Endothelial cell of umbilical vein (primary cell): ENCODE results near the gene BCL11B. TPM values are rescaled to one million over a fixed set of nuclear protein-coding genes. Genes with fewer than 3 reads are reported as not detected.

Experiments used
- BruUV-seq: library from RNA; stranded (reverse); fragments of 400-500 nt; replicated peaks from 2 replicates; lab custom pipeline; 2021; lab: Mats Ljungman, UMichigan
- CTCF ChIA-PET: fragments of 300-600, 350-600 bp; sonication (Branson Sonifier 250); formaldehyde crosslinking; loops from one replicate; lab custom pipeline; 2021; ENCODE audit warnings: antibody characterized with exemption, inconsistent platforms; lab: Charles Lee
- POLR2A ChIA-PET: fragments of 300-600, 350-600 bp; sonication (Branson Sonifier 250); formaldehyde crosslinking; loops from one replicate; lab custom pipeline; 2021; ENCODE audit warnings: antibody characterized with exemption, inconsistent platforms; lab: Charles Lee
- DNase-seq: peaks from one replicate; pipeline ENCODE4 v3.0.0-alpha.2; 2011; ENCODE audit warnings: low read depth, low spot score
- FAIRE-seq: peaks from 2 replicates; lab custom pipeline; 2011; peaks lifted over from hg19 to GRCh38; lab: Jason Lieb, UNC
- H2AFZ ChIP-seq: 2 replicates; pipeline ENCODE4 v1.6.0; 2012; ENCODE audit warnings: low read depth, low read length, control low read depth, inconsistent platforms
- H3K27ac ChIP-seq: 2 replicates; pipeline ENCODE4 v1.5.1; 2011; ENCODE audit warnings: low read depth, mild to moderate bottlenecking, control low read depth, low read length, moderate library complexity; ENCODE audit not compliant: insufficient read depth
- H3K27me3 ChIP-seq, 2 experiments: 2 replicates each; pipeline versions ENCODE4 v1.6.0 to v1.6.1; 2011; ENCODE audit warnings: low read length in 2 of 2, mixed read lengths in 1 of 2; ENCODE audit not compliant: control insufficient read depth in 2 of 2, insufficient read depth in 2 of 2
- H3K36me3 ChIP-seq, 2 experiments: 2 replicates in 1 of 2; 3 replicates in 1 of 2; pipeline ENCODE4 v1.5.1; 2011; ENCODE audit warnings: low read length in 2 of 2, mild to moderate bottlenecking in 1 of 2, moderate library complexity in 1 of 2; ENCODE audit not compliant: control insufficient read depth in 2 of 2, insufficient read depth in 2 of 2; ENCODE audit errors: extremely low read depth in 1 of 2
- H3K4me1 ChIP-seq: 3 replicates; pipeline ENCODE4 v1.5.1; 2011; ENCODE audit warnings: mild to moderate bottlenecking, low read length; ENCODE audit not compliant: control insufficient read depth, insufficient read depth; ENCODE audit errors: extremely low read depth
- H3K4me2 ChIP-seq: 2 replicates; pipeline ENCODE4 v1.6.1; 2011; ENCODE audit warnings: low read length, control low read depth, mixed read lengths; ENCODE audit not compliant: insufficient read depth
- H3K4me3 ChIP-seq, 3 experiments: fragments of 200-600 bp in 1 of 3; sonication (generic), shearing (Covaris generic) in 1 of 3; replicated peaks in 1 of 3; 2 replicates each; pipeline ENCODE4 v1.5.1; 2011 to 2016; ENCODE audit warnings: control low read depth in 3 of 3, low read length in 3 of 3, mild to moderate bottlenecking in 2 of 3, inconsistent platforms in 1 of 3, low read depth in 1 of 3, moderate library complexity in 1 of 3; ENCODE audit not compliant: insufficient read depth in 1 of 3
- H3K79me2 ChIP-seq: 2 replicates; pipeline ENCODE4 v1.6.0; 2012; ENCODE audit warnings: low read length, inconsistent platforms; ENCODE audit not compliant: control insufficient read depth, insufficient read depth
- H3K9ac ChIP-seq: replicated peaks from 2 replicates; pipeline ENCODE3; 2011; ENCODE audit warnings: low read length, control low read depth; ENCODE audit not compliant: insufficient read depth; ENCODE audit errors: extremely low read depth
- H3K9me1 ChIP-seq: replicated peaks from 3 replicates; pipeline ENCODE4 v1.6.0; 2011; ENCODE audit warnings: mild to moderate bottlenecking, low read length; ENCODE audit not compliant: control insufficient read depth, insufficient read depth; ENCODE audit errors: extremely low read depth
- H3K9me3 ChIP-seq: replicated peaks from 2 replicates; pipeline ENCODE4 v1.5.1; 2012; ENCODE audit warnings: low read length, inconsistent platforms; ENCODE audit not compliant: control insufficient read depth, insufficient read depth
- H4K20me1 ChIP-seq: replicated peaks from 2 replicates; pipeline ENCODE3; 2011; ENCODE audit warnings: mild to moderate bottlenecking, low read length; ENCODE audit not compliant: control insufficient read depth, insufficient read depth; ENCODE audit errors: extremely low read depth
- EZH2 ChIP-seq: IDR thresholded peaks from 2 replicates; pipeline ENCODE4 v1.6.1; 2012; ENCODE audit warnings: borderline replicate concordance, low read depth, mild to moderate bottlenecking, moderate library complexity, low read length, inconsistent platforms; ENCODE audit not compliant: severe bottlenecking
- FOS ChIP-seq: IDR thresholded peaks from 2 replicates; pipeline ENCODE4 v1.6.1; 2011; ENCODE audit warnings: mild to moderate bottlenecking, low read length, moderate library complexity, borderline replicate concordance; ENCODE audit not compliant: insufficient read depth
- GATA2 ChIP-seq: IDR thresholded peaks from 2 replicates; pipeline ENCODE4 v1.7.0; 2011; ENCODE audit warnings: low read depth, mild to moderate bottlenecking, moderate library complexity, mixed read lengths, low read length; ENCODE audit not compliant: insufficient read length, insufficient read depth
- JUN ChIP-seq: IDR thresholded peaks from 2 replicates; pipeline ENCODE4 v1.6.1; 2011; ENCODE audit warnings: borderline replicate concordance, low read depth; ENCODE audit not compliant: insufficient read length, insufficient read depth
- MAX ChIP-seq: IDR thresholded peaks from 2 replicates; pipeline ENCODE4 v1.6.1; 2011; ENCODE audit not compliant: insufficient read depth, insufficient read length
- MYC ChIP-seq: IDR thresholded peaks from one replicate; pipeline ENCODE4 v1.6.1; 2011; ENCODE audit warnings: mild to moderate bottlenecking, low read depth, low read length
- POLR2A ChIP-seq: IDR thresholded peaks from 2 replicates; pipeline ENCODE4 v1.6.1; 2012; ENCODE audit warnings: low read depth, mild to moderate bottlenecking, control low read depth, low read length
- POLR2AphosphoS5 ChIP-seq: IDR thresholded peaks from 2 replicates; pipeline ENCODE4 v1.6.1; 2012; ENCODE audit warnings: low read depth, mild to moderate bottlenecking, control low read depth, low read length, moderate library complexity; ENCODE audit not compliant: insufficient read depth
- dilution Hi-C: fragments of 300-500 bp; cut with MboI; formaldehyde crosslinking; loops from one replicate; pipeline ENCODE4 v1.15.0; 2019; ENCODE audit warnings: low sequenced_read_pairs; ENCODE audit not compliant: extremely low pct_ligation_motif_present
- intact Hi-C: fragments of 100-400 bp; cut with micrococcal nuclease; formaldehyde crosslinking; loops from one replicate; pipeline ENCODE4 v1.10.0; 2022
- polyA plus RNA-seq, 4 experiments: library from polyadenylated mRNA; depleted of rRNA in 3 of 4; stranded (reverse) in 3 of 4; unstranded in 1 of 4; fragments of >200 nt; gene quantifications; 2 replicates each; pipeline versions ENCODE4 v1.2.1 to v1.2.3, GENCODE V29; 2011 to 2012; ENCODE audit warnings: missing spikeins in 1 of 4
- total RNA-seq: library from RNA; stranded (reverse); gene quantifications from 2 replicates; pipeline ENCODE4 v1.2.3, GENCODE V29; 2021
- TF ChIP-seq, protein P1 (sequence below), 2 donors: IDR thresholded peaks; 1 replicate in 1 of 2; 2 replicates in 1 of 2; pipeline ENCODE4 v1.5.1; 2011; ENCODE audit warnings: low read length in 2 of 2, mild to moderate bottlenecking in 2 of 2, moderate library complexity in 2 of 2, control low read depth in 1 of 2, inconsistent platforms in 1 of 2, low read depth in 1 of 2; ENCODE audit not compliant: insufficient read depth in 1 of 2; ENCODE audit errors: extremely low read depth in 1 of 2

BCL11B gene
- total and polyA plus RNA-seq, 2 donors (not counting 3 experiments of a cell fraction or from before 2014, with no cell fraction given), result 0.03 to 0.07 TPM

DNA sequence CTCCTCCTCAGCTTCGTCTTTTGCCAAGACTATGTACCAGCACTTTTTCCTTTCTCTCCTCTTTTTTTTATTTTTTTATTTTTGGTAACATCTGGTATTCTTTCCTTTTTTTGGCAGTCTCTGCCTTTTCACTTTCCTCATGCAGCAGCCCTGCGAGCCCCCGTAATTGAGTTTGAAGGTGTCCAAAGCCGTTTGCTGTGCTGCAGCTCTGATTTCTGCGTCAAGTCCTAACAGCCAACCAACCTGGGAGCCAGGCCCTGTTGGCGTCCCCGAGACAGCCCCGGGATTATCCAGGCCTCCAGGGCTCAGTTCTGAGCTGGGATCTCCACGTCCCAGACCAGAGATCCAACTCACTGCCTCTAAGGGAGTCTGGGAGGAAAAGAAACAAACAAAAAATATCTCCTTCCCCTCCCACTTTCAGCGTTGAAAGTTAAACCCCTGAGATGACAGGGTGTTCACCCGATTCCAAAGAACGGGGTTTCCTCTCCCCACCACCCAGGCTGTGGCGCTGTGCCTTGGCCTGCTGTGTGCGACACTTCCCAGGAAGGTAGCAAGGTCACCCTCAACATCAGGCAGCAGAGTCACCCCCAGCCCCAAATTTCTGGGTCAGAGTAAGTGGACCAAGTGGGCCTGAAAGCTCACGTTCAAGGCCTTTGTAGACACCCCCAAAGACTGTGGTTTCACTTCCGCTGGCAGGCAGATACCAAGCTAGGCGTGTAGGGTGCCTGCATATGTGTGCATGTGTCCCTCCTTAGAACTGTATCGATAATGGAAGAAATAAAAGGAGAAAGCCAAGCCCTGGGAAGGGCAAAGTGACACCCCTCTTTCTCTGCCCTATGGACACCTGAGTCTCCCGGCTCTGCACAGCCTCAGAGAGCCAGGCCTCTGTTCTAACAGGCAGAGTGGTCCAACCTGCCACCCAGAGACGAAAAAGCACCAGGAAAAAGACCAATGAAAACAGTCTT lies 11.1 kb downstream of the BCL11B start:
- BruUV-seq, result no TSS peak
- Histone ChIP-seq H4K20me1 (no peaks in the 10 kb centered on the region), H3K36me3 (no peaks in the 10 kb centered on the region), H3K27ac (no peak overlapping the region), H2AFZ (no peak overlapping the region), H3K79me2 (no peaks in the 10 kb centered on the region), H3K4me3 (no peak overlapping the region), H3K27me3 (peaks cover 5 to 22% of the 10 kb centered on the region in 2 experiments), H3K4me1 (no peaks in the 10 kb centered on the region), H3K9me3 (no peaks in the 10 kb centered on the region), H3K9me1 (no peaks in the 10 kb centered on the region), H3K4me2 (no peak overlapping the region), H3K9ac (no peak overlapping the region)
- TF ChIP-seq FOS, result no peak
- TF ChIP-seq MAX, result no peak
- TF ChIP-seq GATA2, result no peak
- TF ChIP-seq MYC, result no peak
- TF ChIP-seq, protein P1, sequence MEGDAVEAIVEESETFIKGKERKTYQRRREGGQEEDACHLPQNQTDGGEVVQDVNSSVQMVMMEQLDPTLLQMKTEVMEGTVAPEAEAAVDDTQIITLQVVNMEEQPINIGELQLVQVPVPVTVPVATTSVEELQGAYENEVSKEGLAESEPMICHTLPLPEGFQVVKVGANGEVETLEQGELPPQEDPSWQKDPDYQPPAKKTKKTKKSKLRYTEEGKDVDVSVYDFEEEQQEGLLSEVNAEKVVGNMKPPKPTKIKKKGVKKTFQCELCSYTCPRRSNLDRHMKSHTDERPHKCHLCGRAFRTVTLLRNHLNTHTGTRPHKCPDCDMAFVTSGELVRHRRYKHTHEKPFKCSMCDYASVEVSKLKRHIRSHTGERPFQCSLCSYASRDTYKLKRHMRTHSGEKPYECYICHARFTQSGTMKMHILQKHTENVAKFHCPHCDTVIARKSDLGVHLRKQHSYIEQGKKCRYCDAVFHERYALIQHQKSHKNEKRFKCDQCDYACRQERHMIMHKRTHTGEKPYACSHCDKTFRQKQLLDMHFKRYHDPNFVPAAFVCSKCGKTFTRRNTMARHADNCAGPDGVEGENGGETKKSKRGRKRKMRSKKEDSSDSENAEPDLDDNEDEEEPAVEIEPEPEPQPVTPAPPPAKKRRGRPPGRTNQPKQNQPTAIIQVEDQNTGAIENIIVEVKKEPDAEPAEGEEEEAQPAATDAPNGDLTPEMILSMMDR (IDR thresholded peaks at IDR 0.05; ENCODE audit: extremely low read depth in 1 of 2, insufficient read depth in 1 of 2, low read depth in 1 of 2, low read length in 2 of 2), result no peak
- no peak for TF ChIP-seq EZH2
- TF ChIP-seq JUN, result no peak
- no peak for TF ChIP-seq POLR2A
- TF ChIP-seq POLR2AphosphoS5, result no peak
- DNase-seq (no peak), FAIRE-seq (no peak)
- ChIA-PET CTCF (no interaction called here), POLR2A (no interaction called here)
- intact Hi-C loops, result no loop called here
- dilution Hi-C loops, result no loop called here
